ENCODE data around the gene SASH1. TPM values are rescaled to one million over a fixed set of nuclear protein-coding genes. Genes with fewer than 3 reads are reported as not detected.

SASH1 gene
- total RNA-seq, 2 experiments from 2014 or later: not detected

DNA sequence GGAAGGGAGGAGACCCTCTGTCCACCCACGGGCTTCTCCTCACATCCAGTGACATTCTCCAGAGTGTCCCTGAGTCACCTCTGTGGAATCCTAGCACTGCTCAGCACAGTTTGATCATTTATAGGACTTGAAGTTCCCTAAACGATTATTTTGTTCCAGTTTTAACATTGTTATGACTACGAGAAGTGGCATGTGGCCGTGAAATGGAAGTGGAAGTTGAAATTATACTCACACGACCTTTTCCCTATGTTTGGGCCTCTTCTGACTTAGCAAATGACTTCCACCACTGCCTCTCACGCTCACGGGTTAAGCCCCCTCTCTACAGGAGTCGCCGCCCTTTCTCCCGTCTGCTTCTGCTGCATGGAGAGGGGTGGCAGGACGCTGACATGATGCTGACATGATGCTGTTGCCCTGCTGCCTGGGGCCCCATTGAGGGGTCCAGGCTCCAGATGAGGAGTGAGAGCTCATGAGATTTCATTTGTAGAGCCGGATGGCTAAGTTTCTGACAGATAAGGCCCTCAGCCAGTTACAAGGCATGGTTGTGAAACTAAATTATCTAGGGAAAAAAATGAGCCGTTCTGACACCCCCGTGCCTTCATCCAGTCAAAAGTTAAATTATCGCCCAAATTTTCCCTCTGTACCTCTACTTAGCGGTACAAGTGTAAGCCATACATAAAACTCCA is 250.6 kb downstream of the SASH1 start:
- H3K9me3 Mint-ChIP-seq (ENCODE audit: insufficient read depth): no peaks in the 10 kb centered on the region
- no peaks in the 10 kb centered on the region for H3K36me3 Mint-ChIP-seq (ENCODE audit: low read depth)
- H3K4me3 Mint-ChIP-seq: no peak overlapping the region
- ATAC-seq: no peak
- no peak overlapping the region for H3K27ac Mint-ChIP-seq
- DNase-seq: no peak
- POLR2A ChIA-PET: interaction anchor here (0.7 kb wide), 1 partner anchor 9 kb away, joined by 4 read pairs; no protein-coding TSS in a partner anchor
- CTCF ChIA-PET: no interaction called here
- H3K27me3 Mint-ChIP-seq (ENCODE audit: low read depth): peaks cover 7% of the 10 kb centered on the region
- H3K4me1 Mint-ChIP-seq (ENCODE audit: low read depth): no peaks in the 10 kb centered on the region

DNA sequence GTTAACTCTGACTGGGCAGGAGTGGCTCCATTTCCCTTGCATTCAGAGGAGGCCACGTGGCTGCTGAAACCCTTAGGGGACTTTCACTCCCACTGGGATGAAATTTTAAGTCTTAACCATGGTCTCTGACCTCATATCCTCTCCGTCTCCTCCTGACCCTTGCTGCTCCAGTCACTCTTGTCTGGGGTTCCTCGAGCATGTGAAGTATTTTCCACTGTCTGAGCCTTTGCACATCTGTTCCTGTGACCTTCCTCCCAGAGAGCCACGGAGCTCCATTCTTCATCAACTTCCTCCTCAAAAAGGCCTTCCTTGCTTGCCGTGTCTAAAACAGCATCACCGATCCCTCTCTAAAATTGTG is 251.2 kb downstream of the SASH1 start:
- ATAC-seq: no peak
- peaks cover 8% of the 10 kb centered on the region for H3K27me3 Mint-ChIP-seq (ENCODE audit: low read depth)
- ChIA-PET POLR2A (no interaction called here), CTCF (no interaction called here)
- H3K9me3 Mint-ChIP-seq (ENCODE audit: insufficient read depth): no peaks in the 10 kb centered on the region
- H3K27ac Mint-ChIP-seq: no peak overlapping the region
- no peak overlapping the region for H3K4me3 Mint-ChIP-seq
- DNase-seq: no peak
- H3K36me3 Mint-ChIP-seq (ENCODE audit: low read depth): no peaks in the 10 kb centered on the region
- no peaks in the 10 kb centered on the region for H3K4me1 Mint-ChIP-seq (ENCODE audit: low read depth)

DNA sequence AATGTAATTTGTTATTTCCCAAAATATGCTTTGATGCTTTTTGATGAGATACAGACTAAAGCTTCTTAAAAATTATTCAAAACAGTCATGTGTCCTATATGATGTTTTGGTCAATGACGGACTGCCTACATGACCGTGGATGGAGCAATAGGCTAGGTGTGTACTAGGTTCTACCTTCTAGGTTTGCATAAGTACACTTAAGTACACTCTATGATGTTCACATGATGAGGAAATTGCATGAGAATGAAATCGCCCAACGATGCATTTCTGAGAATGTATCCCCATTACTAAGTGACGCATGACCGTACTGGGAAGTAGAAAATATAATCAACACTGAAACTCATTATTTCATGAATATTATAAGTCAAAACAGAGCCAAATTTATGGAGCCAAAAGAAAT is 252.9 kb downstream of the SASH1 start:
- no peak for ATAC-seq
- DNase-seq: no peak
- Mint-ChIP-seq H3K27me3 (ENCODE audit: low read depth) (peaks cover 8% of the 10 kb centered on the region), H3K27ac (no peak overlapping the region), H3K36me3 (ENCODE audit: low read depth) (no peaks in the 10 kb centered on the region), H3K9me3 (ENCODE audit: insufficient read depth) (no peaks in the 10 kb centered on the region), H3K4me1 (ENCODE audit: low read depth) (no peaks in the 10 kb centered on the region), H3K4me3 (no peak overlapping the region)
- ChIA-PET POLR2A (no interaction called here), CTCF (no interaction called here)

DNA sequence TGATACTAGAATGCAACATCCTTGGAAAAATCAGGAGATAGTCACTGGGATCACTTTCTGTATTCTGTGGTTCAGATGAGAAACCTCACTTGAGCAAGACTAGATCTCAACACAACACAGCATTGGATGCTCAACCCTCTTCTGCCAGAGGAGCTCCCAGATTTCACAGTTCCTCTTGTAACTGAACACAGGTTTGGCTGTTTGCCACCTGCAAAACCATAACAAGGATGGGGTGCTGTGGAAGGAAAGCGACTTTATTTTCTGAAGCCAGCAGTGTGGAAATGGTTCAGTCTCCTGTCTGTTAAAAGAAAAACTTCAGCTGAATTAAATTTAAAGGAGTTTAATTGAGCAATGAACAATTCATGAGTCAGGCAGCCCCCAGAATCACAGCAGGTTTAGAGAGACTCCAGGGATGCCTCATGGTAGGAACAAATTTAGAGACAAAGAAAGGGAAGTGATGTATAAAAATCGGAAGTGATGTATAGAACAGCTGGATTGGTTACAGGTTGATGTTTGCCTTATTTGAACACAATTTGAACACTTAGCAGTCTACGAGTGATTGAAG is 254.3 kb downstream of the SASH1 start:
- ATAC-seq (no peak), DNase-seq (no peak)
- H3K4me1 Mint-ChIP-seq (ENCODE audit: low read depth): no peaks in the 10 kb centered on the region
- CTCF ChIA-PET: no interaction called here
- no peaks in the 10 kb centered on the region for H3K36me3 Mint-ChIP-seq (ENCODE audit: low read depth)
- POLR2A ChIA-PET: no interaction called here
- no peak overlapping the region for H3K4me3 Mint-ChIP-seq
- no peaks in the 10 kb centered on the region for H3K9me3 Mint-ChIP-seq (ENCODE audit: insufficient read depth)
- peaks cover 8% of the 10 kb centered on the region for H3K27me3 Mint-ChIP-seq (ENCODE audit: low read depth)
- H3K27ac Mint-ChIP-seq: no peak overlapping the region

DNA sequence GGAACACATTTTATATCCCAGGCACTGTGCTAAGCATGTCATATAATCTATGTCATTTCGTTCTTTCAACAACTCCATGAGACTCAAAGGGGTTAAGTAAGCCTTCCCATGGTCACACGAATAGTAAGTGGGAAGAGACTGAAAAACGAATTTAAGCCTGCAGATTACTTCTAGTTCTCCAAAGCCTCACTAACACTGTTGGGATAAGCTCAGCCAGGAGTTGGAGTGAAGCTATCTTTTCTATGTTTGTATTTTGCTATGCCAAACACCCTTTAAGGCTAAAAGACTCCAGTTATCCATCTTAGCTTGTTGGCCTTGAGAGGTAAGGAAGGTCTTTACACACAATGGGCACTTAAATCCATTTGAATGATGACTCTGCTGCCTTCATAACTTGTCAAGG is 256.1 kb downstream of the SASH1 start:
- no peaks in the 10 kb centered on the region for H3K4me1 Mint-ChIP-seq (ENCODE audit: low read depth)
- H3K9me3 Mint-ChIP-seq (ENCODE audit: insufficient read depth): no peaks in the 10 kb centered on the region
- ChIA-PET POLR2A (no interaction called here), CTCF (no interaction called here)
- no peaks in the 10 kb centered on the region for H3K36me3 Mint-ChIP-seq (ENCODE audit: low read depth)
- no peak overlapping the region for H3K4me3 Mint-ChIP-seq
- ATAC-seq (no peak), DNase-seq (no peak)
- H3K27ac Mint-ChIP-seq: no peak overlapping the region
- peaks cover 8% of the 10 kb centered on the region for H3K27me3 Mint-ChIP-seq (ENCODE audit: low read depth)

DNA sequence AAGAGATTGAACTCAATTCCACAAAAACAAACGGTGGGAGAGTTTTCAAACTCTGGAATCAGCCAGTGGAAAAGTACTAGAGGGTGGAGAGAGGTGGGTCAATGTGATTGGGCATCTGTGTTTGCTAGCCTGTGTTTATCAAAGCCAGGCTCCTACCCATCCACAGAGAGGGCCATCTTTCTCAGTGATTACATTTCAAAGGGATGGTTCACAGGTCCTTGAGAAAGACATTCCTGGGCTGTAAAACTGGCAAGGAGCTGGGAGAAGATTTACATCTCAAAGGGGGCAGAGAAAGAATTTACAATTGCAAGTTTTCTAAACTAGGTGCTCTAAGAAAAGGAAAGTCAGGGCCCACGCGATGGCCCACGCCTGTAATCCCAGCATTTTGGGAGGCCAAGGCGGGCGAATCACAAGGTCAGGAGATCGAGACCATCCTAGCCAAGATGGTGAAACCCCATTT is 257.4 kb downstream of the SASH1 start:
- no peaks in the 10 kb centered on the region for H3K9me3 Mint-ChIP-seq (ENCODE audit: insufficient read depth)

More for the DNA sequence above, 257.4 kb downstream of the SASH1 start:
- no peak overlapping the region for H3K4me3 Mint-ChIP-seq
- no peaks in the 10 kb centered on the region for H3K36me3 Mint-ChIP-seq (ENCODE audit: low read depth)
- H3K27ac Mint-ChIP-seq: no peak overlapping the region
- no peaks in the 10 kb centered on the region for H3K4me1 Mint-ChIP-seq (ENCODE audit: low read depth)
- ChIA-PET POLR2A (no interaction called here), CTCF (no interaction called here)
- ATAC-seq (no peak), DNase-seq (no peak)
- peaks cover 11% of the 10 kb centered on the region for H3K27me3 Mint-ChIP-seq (ENCODE audit: low read depth)
